ENCODE results near the gene POLR2M.

POLR2M gene

GRCh38 chr15:57692709-57693108, 13.8 kb upstream of the POLR2M start:
- DNase-seq, result no peak

GRCh38 chr15:57694279-57694678, 12.2 kb upstream of the POLR2M start:
- DNase-seq, result no peak

- DNase-seq, result no peak
Measured at GRCh38 chr15:57696146-57696545, 10.4 kb upstream of the POLR2M start.

GRCh38 chr15:57697588-57697987, 8.9 kb upstream of the POLR2M start:
- no peak for DNase-seq

- DNase-seq, result no peak
Measured at GRCh38 chr15:57698243-57698642, 8.3 kb upstream of the POLR2M start.

- no peak for DNase-seq
Measured at GRCh38 chr15:57698991-57699390, 7.5 kb upstream of the POLR2M start.

- no peak for DNase-seq
Measured at GRCh38 chr15:57703387-57703786, 3.1 kb upstream of the POLR2M start.

GRCh38 chr15:57704441-57704840, 2.1 kb upstream of the POLR2M start:
- DNase-seq, result no peak

- DNase-seq, result no peak
Measured at GRCh38 chr15:57705746-57706404, 639 bp upstream of the POLR2M start.

- no peak for DNase-seq
Measured at GRCh38 chr15:57708047-57708446, 1.5 kb downstream of the POLR2M start.

- DNase-seq, result no peak
Measured at GRCh38 chr15:57718309-57718708, 11.8 kb downstream of the POLR2M start.

GRCh38 chr15:57720867-57721266, 14.4 kb downstream of the POLR2M start:
- no peak for DNase-seq

- DNase-seq, result no peak
Measured at GRCh38 chr15:57726411-57726810, 19.9 kb downstream of the POLR2M start.

GRCh38 chr15:57727031-57727430, 20.5 kb downstream of the POLR2M start:
- no peak for DNase-seq

- DNase-seq, result no peak
Measured at GRCh38 chr15:57728436-57728835, 21.9 kb downstream of the POLR2M start.

- DNase-seq, result no peak
Measured at GRCh38 chr15:57730876-57731275, 24.4 kb downstream of the POLR2M start.

- no peak for DNase-seq
Measured at GRCh38 chr15:57731530-57732103, 25.1 kb downstream of the POLR2M start.

GRCh38 chr15:57732526-57733331, 26.2 kb downstream of the POLR2M start:
- DNase-seq, result peak; percentile 40 to 56

- DNase-seq, result no peak
Measured at GRCh38 chr15:57734860-57735259, 28.3 kb downstream of the POLR2M start.

- no peak for DNase-seq
Measured at GRCh38 chr15:57735431-57735830, 28.9 kb downstream of the POLR2M start.

- DNase-seq, result no peak
Measured at GRCh38 chr15:57735891-57736290, 29.4 kb downstream of the POLR2M start.

GRCh38 chr15:57736591-57736990, 30.1 kb downstream of the POLR2M start:
- no peak for DNase-seq

GRCh38 chr15:57738734-57739237, 32.3 kb downstream of the POLR2M start:
- no peak for DNase-seq

- DNase-seq, result no peak
Measured at GRCh38 chr15:57740048-57740447, 33.5 kb downstream of the POLR2M start.
